Measurements from ENCODE around the gene FOXE3.

The FOXE3 gene

GRCh38 chr1:47395433-47395832, 20.7 kb upstream of the FOXE3 start:
- Histone ChIP-seq H3K4me3 (replicated peaks; ENCODE audit: low read depth, low read length) (no peak overlapping the region), H3K36me3 (ENCODE audit: control insufficient read depth, insufficient read depth, low read length) (no peaks in the 10 kb centered on the region), H3K27me3 (replicated peaks; ENCODE audit: control insufficient read depth, insufficient read depth, low read length) (no peaks in the 10 kb centered on the region)
- no peak for DNase-seq (ENCODE audit: extremely low read depth, insufficient read length)
- TF ChIP-seq, protein P1, sequence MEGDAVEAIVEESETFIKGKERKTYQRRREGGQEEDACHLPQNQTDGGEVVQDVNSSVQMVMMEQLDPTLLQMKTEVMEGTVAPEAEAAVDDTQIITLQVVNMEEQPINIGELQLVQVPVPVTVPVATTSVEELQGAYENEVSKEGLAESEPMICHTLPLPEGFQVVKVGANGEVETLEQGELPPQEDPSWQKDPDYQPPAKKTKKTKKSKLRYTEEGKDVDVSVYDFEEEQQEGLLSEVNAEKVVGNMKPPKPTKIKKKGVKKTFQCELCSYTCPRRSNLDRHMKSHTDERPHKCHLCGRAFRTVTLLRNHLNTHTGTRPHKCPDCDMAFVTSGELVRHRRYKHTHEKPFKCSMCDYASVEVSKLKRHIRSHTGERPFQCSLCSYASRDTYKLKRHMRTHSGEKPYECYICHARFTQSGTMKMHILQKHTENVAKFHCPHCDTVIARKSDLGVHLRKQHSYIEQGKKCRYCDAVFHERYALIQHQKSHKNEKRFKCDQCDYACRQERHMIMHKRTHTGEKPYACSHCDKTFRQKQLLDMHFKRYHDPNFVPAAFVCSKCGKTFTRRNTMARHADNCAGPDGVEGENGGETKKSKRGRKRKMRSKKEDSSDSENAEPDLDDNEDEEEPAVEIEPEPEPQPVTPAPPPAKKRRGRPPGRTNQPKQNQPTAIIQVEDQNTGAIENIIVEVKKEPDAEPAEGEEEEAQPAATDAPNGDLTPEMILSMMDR (IDR thresholded peaks at IDR 0.05; ENCODE audit: insufficient read depth, low read length, poor library complexity, severe bottlenecking): no peak

GRCh38 chr1:47396671-47397196, 19.4 kb upstream of the FOXE3 start:
- Histone ChIP-seq H3K4me3 (replicated peaks; ENCODE audit: low read depth, low read length) (no peak overlapping the region), H3K27me3 (replicated peaks; ENCODE audit: control insufficient read depth, insufficient read depth, low read length) (no peaks in the 10 kb centered on the region), H3K36me3 (ENCODE audit: control insufficient read depth, insufficient read depth, low read length) (no peaks in the 10 kb centered on the region)
- TF ChIP-seq, protein P1 (IDR thresholded peaks at IDR 0.05; ENCODE audit: insufficient read depth, low read length, poor library complexity, severe bottlenecking): no peak
- no peak for DNase-seq (ENCODE audit: extremely low read depth, insufficient read length)

GRCh38 chr1:47399138-47399845, 16.8 kb upstream of the FOXE3 start:
- Histone ChIP-seq H3K36me3 (ENCODE audit: control insufficient read depth, insufficient read depth, low read length) (no peaks in the 10 kb centered on the region), H3K4me3 (replicated peaks; ENCODE audit: low read depth, low read length) (no peak overlapping the region), H3K27me3 (replicated peaks; ENCODE audit: control insufficient read depth, insufficient read depth, low read length) (no peaks in the 10 kb centered on the region; the same call in 1 of the 2 replicates)
- no peak for DNase-seq (ENCODE audit: extremely low read depth, insufficient read length)
- TF ChIP-seq, protein P1 (IDR thresholded peaks at IDR 0.05; ENCODE audit: insufficient read depth, low read length, poor library complexity, severe bottlenecking): no peak

DNA sequence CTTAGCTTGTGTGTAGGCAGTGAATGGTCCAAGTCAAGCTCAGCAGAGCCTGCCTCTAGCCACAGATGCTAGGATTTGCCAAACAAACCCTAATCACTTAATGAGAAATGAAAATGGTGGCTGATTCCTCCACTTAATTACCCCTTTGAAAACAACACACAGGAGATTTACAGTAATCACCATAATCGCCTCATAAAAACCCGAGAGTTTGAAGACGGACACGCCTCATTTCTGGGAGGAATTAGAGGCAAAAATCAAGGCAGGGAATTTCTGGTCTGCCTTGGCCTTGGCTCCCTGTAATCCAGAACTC, 16.3 kb upstream of the FOXE3 start:
- Histone ChIP-seq H3K4me3 (replicated peaks; ENCODE audit: low read depth, low read length) (no peak overlapping the region), H3K36me3 (ENCODE audit: control insufficient read depth, insufficient read depth, low read length) (no peaks in the 10 kb centered on the region), H3K27me3 (replicated peaks; ENCODE audit: control insufficient read depth, insufficient read depth, low read length) (no peaks in the 10 kb centered on the region; the same call in 1 of the 2 replicates)
- DNase-seq (ENCODE audit: extremely low read depth, insufficient read length): no peak
- TF ChIP-seq, protein P1 (IDR thresholded peaks at IDR 0.05; ENCODE audit: insufficient read depth, low read length, poor library complexity, severe bottlenecking): no peak

GRCh38 chr1:47401761-47402160, 14.3 kb upstream of the FOXE3 start:
- no peaks in the 10 kb centered on the region; the same call in 1 of the 2 replicates for H3K27me3 ChIP-seq (replicated peaks; ENCODE audit: control insufficient read depth, insufficient read depth, low read length)
- TF ChIP-seq, protein P1 (IDR thresholded peaks at IDR 0.05; ENCODE audit: insufficient read depth, low read length, poor library complexity, severe bottlenecking): no peak

More at GRCh38 chr1:47401761-47402160, 14.3 kb upstream of the FOXE3 start:
- Histone ChIP-seq H3K4me3 (replicated peaks; ENCODE audit: low read depth, low read length) (no peak overlapping the region), H3K36me3 (ENCODE audit: control insufficient read depth, insufficient read depth, low read length) (no peaks in the 10 kb centered on the region)
- no peak for DNase-seq (ENCODE audit: extremely low read depth, insufficient read length)
